ENCODE data around the gene MAP3K15.

DNA sequence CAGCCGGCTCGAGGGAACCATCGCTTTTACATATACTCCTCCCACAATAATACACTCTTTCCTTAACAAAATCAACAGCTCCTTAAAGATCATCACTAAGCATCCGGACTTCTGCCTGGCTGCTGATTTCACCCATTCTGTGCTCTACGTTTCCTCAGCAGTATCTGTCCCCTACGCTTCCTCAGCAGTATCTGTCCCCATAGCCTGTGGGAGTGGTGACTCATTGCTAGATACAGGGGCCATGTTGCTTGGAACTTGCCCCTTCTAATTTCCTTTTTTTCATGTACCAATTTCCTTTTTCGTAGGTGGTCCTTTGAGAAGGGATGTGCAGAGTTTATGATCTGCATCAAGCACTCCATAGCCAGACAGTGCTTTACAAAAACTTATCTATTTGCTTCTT is 18.6 kb downstream of the MAP3K15 start:
- TF ChIP-seq, protein P1, sequence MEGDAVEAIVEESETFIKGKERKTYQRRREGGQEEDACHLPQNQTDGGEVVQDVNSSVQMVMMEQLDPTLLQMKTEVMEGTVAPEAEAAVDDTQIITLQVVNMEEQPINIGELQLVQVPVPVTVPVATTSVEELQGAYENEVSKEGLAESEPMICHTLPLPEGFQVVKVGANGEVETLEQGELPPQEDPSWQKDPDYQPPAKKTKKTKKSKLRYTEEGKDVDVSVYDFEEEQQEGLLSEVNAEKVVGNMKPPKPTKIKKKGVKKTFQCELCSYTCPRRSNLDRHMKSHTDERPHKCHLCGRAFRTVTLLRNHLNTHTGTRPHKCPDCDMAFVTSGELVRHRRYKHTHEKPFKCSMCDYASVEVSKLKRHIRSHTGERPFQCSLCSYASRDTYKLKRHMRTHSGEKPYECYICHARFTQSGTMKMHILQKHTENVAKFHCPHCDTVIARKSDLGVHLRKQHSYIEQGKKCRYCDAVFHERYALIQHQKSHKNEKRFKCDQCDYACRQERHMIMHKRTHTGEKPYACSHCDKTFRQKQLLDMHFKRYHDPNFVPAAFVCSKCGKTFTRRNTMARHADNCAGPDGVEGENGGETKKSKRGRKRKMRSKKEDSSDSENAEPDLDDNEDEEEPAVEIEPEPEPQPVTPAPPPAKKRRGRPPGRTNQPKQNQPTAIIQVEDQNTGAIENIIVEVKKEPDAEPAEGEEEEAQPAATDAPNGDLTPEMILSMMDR (optimal IDR thresholded peaks at IDR 0.05 in 1 of 3, IDR thresholded peaks at IDR 0.05 in 1 of 3, conservative IDR thresholded peaks at IDR 0.05 in 1 of 3; ENCODE audit: extremely low read depth in 1 of 3, insufficient read depth in 2 of 3, low read length in 3 of 3): no peak
- TF ChIP-seq EZH2 (IDR thresholded peaks at IDR 0.05; ENCODE audit: low read length): no peak

Data from keratinocyte (primary cell).